PC-3 (cell line): ENCODE measurements around the gene CHST11. TPM values are rescaled to one million over a fixed set of nuclear protein-coding genes. Genes with fewer than 3 reads are reported as not detected.

Source experiments
- ATAC-seq: fragments of 200-7000 bp; cut with Tn5 transposase; 2 replicates; pipeline ENCODE4 v1.9.1; 2020; ENCODE audit warnings: mild to moderate bottlenecking, moderate library complexity
- BruUV-seq: library from RNA; stranded (reverse); fragments of 400-500 nt; replicated peaks from 2 replicates; lab custom pipeline; 2021; lab: Mats Ljungman, UMichigan
- CTCF ChIA-PET: fragments of 300-600 bp; sonication (Branson Sonifier 250); formaldehyde crosslinking; loops from one replicate; lab custom pipeline; 2022; ENCODE audit warnings: antibody characterized with exemption; lab: Charles Lee
- POLR2A ChIA-PET: fragments of 300-600 bp; sonication (Branson Sonifier 250); formaldehyde crosslinking; loops from one replicate; lab custom pipeline; 2022; ENCODE audit warnings: antibody characterized with exemption; ENCODE audit not compliant: unreplicated experiment; lab: Charles Lee
- DNase-seq: peaks from one replicate; pipeline ENCODE4 v3.0.0-alpha.2; 2015
- H2AFZ ChIP-seq: fragments of 300-600 bp; sonication (generic); 2 replicates; pipeline ENCODE4 v1.6.0; 2016; ENCODE audit warnings: antibody characterized with exemption, low read length
- H3F3A ChIP-seq: fragments of 300-600 bp; sonication (generic); one replicate; pipeline ENCODE4 v1.6.0; 2017; ENCODE audit warnings: antibody characterized with exemption, low read length, control low read depth, mild to moderate bottlenecking; ENCODE audit not compliant: unreplicated experiment
- H3K27ac ChIP-seq: fragments of 300-600 bp; sonication (generic); 2 replicates; pipeline ENCODE4 v1.5.1; 2016; ENCODE audit warnings: mild to moderate bottlenecking, low read length
- H3K27me3 ChIP-seq: fragments of 300-600 bp; sonication (generic); 2 replicates; pipeline ENCODE4 v1.6.1; 2016; ENCODE audit warnings: low read length, mixed read lengths
- H3K36me3 ChIP-seq: fragments of 300-600 bp; sonication (generic); 2 replicates; pipeline ENCODE4 v1.6.1; 2016; ENCODE audit warnings: low read depth, mixed run types, low read length, mixed read lengths
- H3K4me1 ChIP-seq: fragments of 300-600 bp; sonication (generic); 2 replicates; pipeline ENCODE4 v1.5.1; 2016; ENCODE audit warnings: low read length; ENCODE audit not compliant: insufficient read depth
- H3K4me2 ChIP-seq: fragments of 300-600 bp; sonication (generic); 2 replicates; pipeline ENCODE4 v1.6.0; 2016; ENCODE audit warnings: low read length
- H3K4me3 ChIP-seq: fragments of 300-600 bp; sonication (generic); 2 replicates; pipeline ENCODE4 v1.5.1; 2016; ENCODE audit warnings: mild to moderate bottlenecking, low read length, mixed read lengths
- H3K79me2 ChIP-seq: fragments of 300-600 bp; sonication (generic); 2 replicates; pipeline ENCODE4 v1.6.1; 2017; ENCODE audit warnings: low read length, mixed read lengths
- H3K9ac ChIP-seq: fragments of 300-600 bp; sonication (generic); 2 replicates; pipeline ENCODE4 v1.6.0; 2016; ENCODE audit warnings: mild to moderate bottlenecking, low read length
- H3K9me2 ChIP-seq: fragments of 300-600 bp; sonication (generic); replicated peaks from 2 replicates; pipeline ENCODE4 v1.6.1; 2016; ENCODE audit warnings: mixed run types, low read length, mixed read lengths
- H3K9me3 ChIP-seq: fragments of 300-600 bp; sonication (generic); 2 replicates; pipeline ENCODE4 v1.6.1; 2016; ENCODE audit warnings: low read length, mixed read lengths
- H4K20me1 ChIP-seq: fragments of 300-600 bp; sonication (generic); 2 replicates; pipeline ENCODE4 v1.6.1; 2016; ENCODE audit warnings: low read length, mixed read lengths
- EZH2 ChIP-seq: fragments of 300-600 bp; sonication (generic); IDR thresholded peaks from one replicate; pipeline ENCODE4 v1.6.1; 2017; ENCODE audit warnings: antibody characterized with exemption, mild to moderate bottlenecking, low read length; ENCODE audit not compliant: unreplicated experiment
- EZH2phosphoT487 ChIP-seq: fragments of 300-600 bp; sonication (generic); IDR thresholded peaks from 2 replicates; pipeline ENCODE4 v1.6.1; 2018; ENCODE audit warnings: mild to moderate bottlenecking, antibody characterized with exemption, low read length, borderline replicate concordance
- intact Hi-C: fragments of 100-400 bp; cut with micrococcal nuclease; formaldehyde crosslinking; loops from 2 replicates; pipeline ENCODE4 v1.9.0; 2023
- total RNA-seq: library from RNA; depleted of rRNA; stranded (reverse); fragments of >200 nt; gene quantifications from 2 replicates; pipeline ENCODE4 v1.2.3, GENCODE V29; 2014
- TF ChIP-seq, protein P1 (sequence below): fragments of 300-600 bp; sonication (generic); conservative IDR thresholded peaks from 2 replicates; pipeline ENCODE4 v1.5.1; 2017; ENCODE audit warnings: antibody characterized with exemption, low read depth, mild to moderate bottlenecking, low read length

Gene CHST11
- total RNA-seq, 1 experiment from 2014 or later = 53.5 TPM

GRCh38 chr12:104686196-104686595, 229.4 kb downstream of the CHST11 start:
- no peak overlapping the region for H3K4me3 ChIP-seq
- no peaks in the 10 kb centered on the region for H4K20me1 ChIP-seq
- H3K9me3 ChIP-seq = no peaks in the 10 kb centered on the region
- no peak overlapping the region for H2AFZ ChIP-seq
- CTCF ChIA-PET = no interaction called here
- H3F3A ChIP-seq = no peaks in the 10 kb centered on the region
- no peaks in the 10 kb centered on the region for H3K36me3 ChIP-seq
- ATAC-seq (peak; percentile 31; the same call in 1 of the 2 replicates), DNase-seq (peak; percentile 21)
- no peaks in the 10 kb centered on the region for H3K9me2 ChIP-seq
- intact Hi-C loops = no loop called here
- no peak overlapping the region for H3K9ac ChIP-seq
- H3K79me2 ChIP-seq = no peaks in the 10 kb centered on the region
- POLR2A ChIA-PET = no interaction called here
- BruUV-seq = no TSS peak
- no peak for TF ChIP-seq EZH2
- TF ChIP-seq, protein P1, sequence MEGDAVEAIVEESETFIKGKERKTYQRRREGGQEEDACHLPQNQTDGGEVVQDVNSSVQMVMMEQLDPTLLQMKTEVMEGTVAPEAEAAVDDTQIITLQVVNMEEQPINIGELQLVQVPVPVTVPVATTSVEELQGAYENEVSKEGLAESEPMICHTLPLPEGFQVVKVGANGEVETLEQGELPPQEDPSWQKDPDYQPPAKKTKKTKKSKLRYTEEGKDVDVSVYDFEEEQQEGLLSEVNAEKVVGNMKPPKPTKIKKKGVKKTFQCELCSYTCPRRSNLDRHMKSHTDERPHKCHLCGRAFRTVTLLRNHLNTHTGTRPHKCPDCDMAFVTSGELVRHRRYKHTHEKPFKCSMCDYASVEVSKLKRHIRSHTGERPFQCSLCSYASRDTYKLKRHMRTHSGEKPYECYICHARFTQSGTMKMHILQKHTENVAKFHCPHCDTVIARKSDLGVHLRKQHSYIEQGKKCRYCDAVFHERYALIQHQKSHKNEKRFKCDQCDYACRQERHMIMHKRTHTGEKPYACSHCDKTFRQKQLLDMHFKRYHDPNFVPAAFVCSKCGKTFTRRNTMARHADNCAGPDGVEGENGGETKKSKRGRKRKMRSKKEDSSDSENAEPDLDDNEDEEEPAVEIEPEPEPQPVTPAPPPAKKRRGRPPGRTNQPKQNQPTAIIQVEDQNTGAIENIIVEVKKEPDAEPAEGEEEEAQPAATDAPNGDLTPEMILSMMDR = no peak
- no peak for TF ChIP-seq EZH2phosphoT487
- H3K27me3 ChIP-seq = no peaks in the 10 kb centered on the region
- H3K4me2 ChIP-seq = no peak overlapping the region
- H3K27ac ChIP-seq = no peak overlapping the region
- peaks cover 9% of the 10 kb centered on the region for H3K4me1 ChIP-seq

DNA sequence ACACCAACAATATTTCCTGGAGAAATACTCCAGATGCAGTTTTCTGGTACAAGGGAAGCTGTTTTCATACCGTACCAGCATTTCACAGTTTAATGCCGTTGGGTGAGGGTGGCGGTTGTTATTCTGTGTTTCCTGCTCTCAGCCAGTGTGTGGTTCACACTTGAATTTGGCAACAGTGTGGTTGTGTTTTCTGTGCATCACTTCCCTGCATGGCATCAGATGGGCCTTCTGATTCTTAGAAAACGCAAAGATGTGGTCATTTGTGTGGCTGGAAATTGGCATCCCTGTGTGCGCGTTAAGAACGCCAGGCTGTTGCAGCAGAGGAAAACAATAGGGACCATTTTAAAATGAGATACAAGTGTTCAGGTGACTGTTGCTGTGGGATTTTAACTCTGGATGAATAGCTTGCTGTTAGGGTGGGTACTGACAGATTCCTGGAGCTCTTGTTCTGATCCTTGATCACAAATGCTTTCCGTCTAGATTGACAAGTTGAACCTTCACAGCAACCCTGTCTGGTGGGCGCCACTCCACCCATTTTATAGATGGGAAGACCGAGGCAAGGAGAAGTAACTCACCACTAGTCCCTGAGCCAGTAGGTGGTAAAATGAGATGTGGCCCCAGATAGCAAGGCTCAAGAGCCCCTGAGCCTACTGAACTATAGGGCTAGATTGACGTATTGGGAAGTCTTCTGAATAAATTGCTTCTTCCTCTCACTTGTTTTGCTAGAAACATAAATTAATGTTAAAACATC, 231.2 kb downstream of the CHST11 start:
- Histone ChIP-seq H3K27ac (no peak overlapping the region), H3K4me2 (no peak overlapping the region), H3F3A (no peaks in the 10 kb centered on the region), H3K27me3 (no peaks in the 10 kb centered on the region), H3K9me2 (no peaks in the 10 kb centered on the region), H3K4me1 (peaks cover 9% of the 10 kb centered on the region), H2AFZ (no peak overlapping the region), H3K9ac (no peak overlapping the region), H3K79me2 (no peaks in the 10 kb centered on the region), H3K9me3 (no peaks in the 10 kb centered on the region), H4K20me1 (no peaks in the 10 kb centered on the region), H3K36me3 (peaks cover 4% of the 10 kb centered on the region; the same call in 1 of the 2 replicates), H3K4me3 (no peak overlapping the region)
- ATAC-seq (no peak), DNase-seq (no peak)
- ChIA-PET CTCF (no interaction called here), POLR2A (no interaction called here)
- BruUV-seq = no TSS peak
- TF ChIP-seq EZH2phosphoT487 (no peak), EZH2 (no peak)
- TF ChIP-seq, protein P1 = no peak
- intact Hi-C loops = no loop called here

DNA sequence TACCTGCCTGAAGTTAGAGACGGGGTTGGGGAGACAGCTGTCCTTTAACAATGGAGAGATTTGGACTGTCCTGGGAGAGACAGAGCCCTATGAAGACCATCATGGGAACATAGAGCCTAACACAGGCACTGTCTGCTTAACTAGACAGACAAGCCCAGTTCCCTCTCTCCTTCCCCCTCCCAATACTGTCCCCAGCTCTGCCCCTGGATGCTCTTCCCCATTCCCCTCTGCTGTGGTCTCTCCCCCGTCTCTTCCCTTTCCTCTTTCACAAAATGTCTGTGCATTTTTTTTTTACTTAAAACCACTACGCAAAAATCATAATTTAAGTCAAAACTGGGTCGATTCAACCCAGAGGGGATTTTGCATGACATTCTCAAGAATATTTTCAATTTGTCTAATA, 232.9 kb downstream of the CHST11 start:
- Histone ChIP-seq H3F3A (no peaks in the 10 kb centered on the region), H3K36me3 (peaks cover 4% of the 10 kb centered on the region; the same call in 1 of the 2 replicates), H3K4me1 (peaks cover 9% of the 10 kb centered on the region), H3K9me3 (no peaks in the 10 kb centered on the region), H4K20me1 (no peaks in the 10 kb centered on the region), H3K4me2 (no peak overlapping the region), H3K4me3 (no peak overlapping the region), H3K9me2 (no peaks in the 10 kb centered on the region), H3K27ac (no peak overlapping the region), H3K79me2 (no peaks in the 10 kb centered on the region), H3K27me3 (no peaks in the 10 kb centered on the region), H2AFZ (no peak overlapping the region), H3K9ac (no peak overlapping the region)
- POLR2A ChIA-PET = no interaction called here
- TF ChIP-seq EZH2phosphoT487 = no peak
- no peak for TF ChIP-seq EZH2
- TF ChIP-seq, protein P1 = no peak
- intact Hi-C loops = no loop called here
- ATAC-seq (no peak), DNase-seq (no peak)
- BruUV-seq = no TSS peak
- CTCF ChIA-PET = no interaction called here
